Mucosa of stomach (tissue), 1 donor: ENCODE data around the gene IFNB1.

Experiments used
- H3K27me3 ChIP-seq: one replicate; pipeline ENCODE4 v1.7.0; 2013; ENCODE audit warnings: mild to moderate bottlenecking, low read length; ENCODE audit not compliant: control insufficient read depth, insufficient read depth
- H3K36me3 ChIP-seq: one replicate; pipeline ENCODE4 v1.7.0; 2013; ENCODE audit warnings: low read length; ENCODE audit not compliant: control insufficient read depth, insufficient read depth
- H3K4me1 ChIP-seq: one replicate; pipeline ENCODE4 v1.7.0; 2013; ENCODE audit warnings: mild to moderate bottlenecking, low read length; ENCODE audit not compliant: control insufficient read depth, insufficient read depth
- H3K4me3 ChIP-seq: one replicate; pipeline ENCODE4 v1.7.0; 2013; ENCODE audit warnings: low read length
- H3K9ac ChIP-seq: one replicate; pipeline ENCODE4 v1.7.0; 2013; ENCODE audit warnings: mild to moderate bottlenecking, low read length, moderate library complexity
- H3K9me3 ChIP-seq: one replicate; pipeline ENCODE4 v1.7.0; 2013; ENCODE audit warnings: mild to moderate bottlenecking, low read length, moderate library complexity; ENCODE audit not compliant: control insufficient read depth
- donor health status: Pancreatic carcinoma.

Gene IFNB1

DNA sequence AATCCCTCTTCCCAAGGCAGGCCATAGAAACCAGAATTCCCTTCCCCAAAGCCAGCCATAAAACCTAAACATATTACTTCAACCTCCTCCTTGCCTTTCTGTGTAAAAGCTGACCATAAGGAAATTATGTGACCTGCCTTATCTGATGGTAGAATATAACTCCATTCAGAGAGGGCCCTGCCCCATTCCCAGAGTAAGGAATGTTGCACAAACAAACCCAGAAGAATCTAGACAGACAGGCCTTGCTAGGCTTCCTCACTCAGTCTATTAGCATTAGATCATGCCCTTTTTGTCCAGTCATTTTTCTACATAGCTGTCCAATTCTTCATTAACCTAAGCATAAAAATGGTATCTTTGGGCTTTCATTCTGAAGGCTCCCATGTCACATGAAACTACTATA is 17.8 kb upstream of the IFNB1 start:
- peaks cover 9% of the 10 kb centered on the region for H3K4me1 ChIP-seq
- no peak overlapping the region for H3K9ac ChIP-seq
- no peak overlapping the region for H3K4me3 ChIP-seq
- H3K9me3 ChIP-seq = no peaks in the 10 kb centered on the region
- no peaks in the 10 kb centered on the region for H3K27me3 ChIP-seq
- H3K36me3 ChIP-seq = no peaks in the 10 kb centered on the region

DNA sequence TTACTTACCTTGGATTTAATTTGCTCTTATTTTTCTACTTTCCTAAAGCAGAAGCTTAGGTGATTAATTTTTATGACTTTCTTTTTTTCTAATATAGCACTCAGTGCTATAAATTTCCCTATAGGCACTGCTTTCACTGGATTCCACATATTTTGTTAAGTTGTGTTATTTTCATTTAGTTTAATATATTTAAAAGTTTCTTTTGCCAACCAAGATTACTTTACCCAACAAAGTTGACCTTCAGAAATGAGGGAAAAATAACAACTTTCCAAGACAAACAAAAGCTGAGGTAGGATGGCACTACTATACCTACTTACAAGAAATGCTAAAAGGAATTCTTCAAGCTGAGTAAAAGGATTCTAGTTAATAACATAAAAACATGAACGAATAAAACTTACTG is 8.8 kb upstream of the IFNB1 start:
- no peaks in the 10 kb centered on the region for H3K4me1 ChIP-seq

DNA sequence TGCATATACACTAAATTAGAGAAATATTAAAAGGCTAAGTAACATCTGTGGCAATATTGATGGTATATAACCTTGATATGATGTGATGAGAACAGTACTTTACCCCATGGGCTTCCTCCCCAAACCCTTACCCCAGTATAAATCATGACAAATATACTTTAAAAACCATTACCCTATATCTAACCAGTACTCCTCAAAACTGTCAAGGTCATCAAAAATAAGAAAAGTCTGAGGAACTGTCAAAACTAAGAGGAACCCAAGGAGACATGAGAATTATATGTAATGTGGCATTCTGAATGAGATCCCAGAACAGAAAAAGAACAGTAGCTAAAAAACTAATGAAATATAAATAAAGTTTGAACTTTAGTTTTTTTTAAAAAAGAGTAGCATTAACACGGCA is 7.3 kb upstream of the IFNB1 start:
- H3K4me1 ChIP-seq = no peaks in the 10 kb centered on the region
- no peak overlapping the region for H3K9ac ChIP-seq
- H3K4me3 ChIP-seq = no peak overlapping the region
- no peaks in the 10 kb centered on the region for H3K36me3 ChIP-seq
- H3K27me3 ChIP-seq = no peaks in the 10 kb centered on the region
- H3K9me3 ChIP-seq = no peaks in the 10 kb centered on the region

More for the DNA sequence above, 8.8 kb upstream of the IFNB1 start:
- Histone ChIP-seq H3K27me3 (no peaks in the 10 kb centered on the region), H3K9ac (no peak overlapping the region), H3K36me3 (no peaks in the 10 kb centered on the region), H3K9me3 (no peaks in the 10 kb centered on the region), H3K4me3 (no peak overlapping the region)

DNA sequence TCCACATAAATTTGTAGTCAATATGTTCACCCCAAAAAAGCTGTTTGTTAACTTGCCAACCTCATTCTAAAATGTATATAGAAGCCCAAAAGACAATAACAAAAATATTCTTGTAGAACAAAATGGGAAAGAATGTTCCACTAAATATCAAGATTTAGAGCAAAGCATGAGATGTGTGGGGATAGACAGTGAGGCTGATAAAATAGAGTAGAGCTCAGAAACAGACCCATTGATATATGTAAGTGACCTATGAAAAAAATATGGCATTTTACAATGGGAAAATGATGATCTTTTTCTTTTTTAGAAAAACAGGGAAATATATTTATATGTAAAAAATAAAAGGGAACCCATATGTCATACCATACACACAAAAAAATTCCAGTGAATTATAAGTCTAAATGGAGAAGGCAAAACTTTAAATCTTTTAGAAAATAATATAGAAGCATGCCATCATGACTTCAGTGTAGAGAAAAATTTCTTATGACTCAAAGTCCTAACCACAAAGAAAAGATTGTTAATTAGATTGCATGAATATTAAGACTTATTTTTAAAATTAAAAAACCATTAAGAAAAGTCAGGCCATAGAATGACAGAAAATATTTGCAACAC is 6.6 kb upstream of the IFNB1 start:
- H3K4me1 ChIP-seq = no peaks in the 10 kb centered on the region
- no peak overlapping the region for H3K4me3 ChIP-seq
- no peaks in the 10 kb centered on the region for H3K9me3 ChIP-seq
- H3K36me3 ChIP-seq = no peaks in the 10 kb centered on the region
- H3K27me3 ChIP-seq = no peaks in the 10 kb centered on the region
- no peak overlapping the region for H3K9ac ChIP-seq

DNA sequence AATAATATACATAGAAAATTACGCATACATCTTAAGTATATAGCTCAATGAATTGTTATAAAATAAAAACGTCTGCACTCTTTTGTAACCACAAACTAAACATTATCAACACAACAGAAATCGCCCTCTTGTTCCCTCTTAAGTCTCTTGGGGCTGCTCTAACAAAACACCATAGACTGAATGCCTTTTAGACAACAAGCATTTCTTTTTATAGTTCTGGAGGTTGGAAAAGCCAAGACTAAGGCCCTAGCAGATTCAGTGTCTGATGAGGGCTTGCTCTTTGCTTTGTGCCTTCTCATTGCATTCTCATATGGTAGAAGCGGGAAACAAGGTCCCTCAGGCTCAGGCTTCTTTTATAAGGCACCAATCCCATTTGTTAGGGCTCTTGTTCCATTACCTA is 4.9 kb upstream of the IFNB1 start:
- H3K27me3 ChIP-seq = no peaks in the 10 kb centered on the region
- no peak overlapping the region for H3K4me3 ChIP-seq
- H3K9me3 ChIP-seq = no peaks in the 10 kb centered on the region
- no peaks in the 10 kb centered on the region for H3K4me1 ChIP-seq
- H3K9ac ChIP-seq = no peak overlapping the region
- no peaks in the 10 kb centered on the region for H3K36me3 ChIP-seq

DNA sequence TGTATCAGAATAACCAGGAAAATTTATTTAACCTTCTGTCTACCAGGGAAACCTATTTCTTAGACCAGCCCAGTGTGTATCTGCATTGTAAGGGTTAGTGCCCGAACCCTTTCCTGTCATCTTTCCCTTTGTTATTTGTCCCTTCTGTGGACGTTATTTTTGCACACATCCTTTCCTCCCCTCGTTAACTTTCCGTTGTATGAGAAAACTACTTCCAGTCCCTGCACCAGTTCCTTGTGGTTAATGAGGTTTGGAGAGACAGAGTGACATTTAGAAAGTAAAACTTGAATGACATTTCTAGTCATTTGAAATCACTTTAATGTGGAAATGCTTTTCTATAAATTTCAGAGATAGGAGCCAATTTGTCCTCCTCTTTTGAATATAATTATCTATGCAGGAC is 4.3 kb upstream of the IFNB1 start:
- Histone ChIP-seq H3K36me3 (no peaks in the 10 kb centered on the region), H3K4me1 (no peaks in the 10 kb centered on the region), H3K9me3 (no peaks in the 10 kb centered on the region), H3K9ac (no peak overlapping the region), H3K4me3 (no peak overlapping the region), H3K27me3 (no peaks in the 10 kb centered on the region)

DNA sequence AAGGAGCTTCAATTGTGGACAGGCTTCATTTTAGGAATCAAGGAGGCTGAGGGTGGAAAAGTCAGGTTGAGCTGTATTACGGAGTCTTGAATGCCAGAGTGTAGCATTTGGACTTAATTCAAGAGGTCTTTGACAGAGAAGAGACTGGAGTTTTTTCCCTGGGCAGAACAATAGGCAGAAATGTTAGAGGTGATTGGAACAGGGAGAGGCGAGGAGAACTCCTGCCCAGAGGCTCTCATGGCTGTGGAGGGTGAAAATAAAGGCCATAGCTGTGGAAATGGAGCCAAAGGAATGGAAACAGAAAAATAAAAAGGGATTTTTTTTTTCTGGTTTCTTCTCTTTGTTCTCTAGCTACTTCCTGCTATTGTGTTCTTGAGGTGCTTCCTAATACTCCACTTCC is 3.7 kb upstream of the IFNB1 start:
- Histone ChIP-seq H3K36me3 (no peaks in the 10 kb centered on the region), H3K9ac (no peak overlapping the region), H3K9me3 (no peaks in the 10 kb centered on the region), H3K27me3 (no peaks in the 10 kb centered on the region), H3K4me1 (no peaks in the 10 kb centered on the region), H3K4me3 (no peak overlapping the region)

DNA sequence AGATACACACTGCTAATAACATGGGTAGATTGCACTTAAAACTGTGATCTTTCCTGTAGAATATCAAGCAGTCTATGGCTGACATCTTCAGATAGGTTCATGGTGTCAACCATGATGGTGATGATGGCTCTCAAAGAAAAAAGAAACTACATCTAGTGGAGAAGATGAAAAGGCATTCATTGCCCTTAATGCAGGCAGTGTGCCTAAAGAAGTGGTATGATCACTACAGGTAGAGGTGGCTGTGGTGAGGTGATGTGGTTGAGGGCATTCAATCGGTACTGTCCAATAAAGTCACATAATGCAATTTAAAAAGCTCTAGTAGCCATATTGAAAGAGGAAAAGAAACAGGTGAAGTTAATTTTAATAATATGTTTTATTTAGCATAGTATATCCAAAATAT is 3.1 kb upstream of the IFNB1 start:
- no peaks in the 10 kb centered on the region for H3K27me3 ChIP-seq
- no peaks in the 10 kb centered on the region for H3K4me1 ChIP-seq
- H3K9ac ChIP-seq = no peak overlapping the region
- H3K36me3 ChIP-seq = no peaks in the 10 kb centered on the region
- H3K4me3 ChIP-seq = no peak overlapping the region
- no peaks in the 10 kb centered on the region for H3K9me3 ChIP-seq

DNA sequence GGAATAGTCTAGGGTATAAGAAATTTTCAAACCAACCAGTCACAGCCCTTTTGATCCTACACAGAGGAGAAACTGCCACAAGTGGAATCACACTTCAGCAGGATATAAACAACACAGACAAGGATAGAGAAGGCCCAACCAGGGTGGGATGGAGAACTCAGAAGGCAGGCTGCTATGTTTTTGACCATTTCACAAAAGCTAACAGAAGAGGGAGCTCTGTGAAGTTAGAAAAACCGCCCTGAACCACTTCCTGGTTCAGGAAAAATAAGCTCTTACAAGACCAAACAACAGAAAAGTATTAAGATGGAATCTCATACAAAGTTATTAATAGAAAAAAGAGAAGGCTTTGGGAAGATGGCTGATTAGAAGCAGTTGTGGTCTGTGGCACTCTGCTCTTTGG is 960 bp upstream of the IFNB1 start:
- H3K9me3 ChIP-seq = no peaks in the 10 kb centered on the region
- H3K4me3 ChIP-seq = no peak overlapping the region
- no peak overlapping the region for H3K9ac ChIP-seq
- no peaks in the 10 kb centered on the region for H3K4me1 ChIP-seq
- H3K27me3 ChIP-seq = no peaks in the 10 kb centered on the region
- H3K36me3 ChIP-seq = no peaks in the 10 kb centered on the region

DNA sequence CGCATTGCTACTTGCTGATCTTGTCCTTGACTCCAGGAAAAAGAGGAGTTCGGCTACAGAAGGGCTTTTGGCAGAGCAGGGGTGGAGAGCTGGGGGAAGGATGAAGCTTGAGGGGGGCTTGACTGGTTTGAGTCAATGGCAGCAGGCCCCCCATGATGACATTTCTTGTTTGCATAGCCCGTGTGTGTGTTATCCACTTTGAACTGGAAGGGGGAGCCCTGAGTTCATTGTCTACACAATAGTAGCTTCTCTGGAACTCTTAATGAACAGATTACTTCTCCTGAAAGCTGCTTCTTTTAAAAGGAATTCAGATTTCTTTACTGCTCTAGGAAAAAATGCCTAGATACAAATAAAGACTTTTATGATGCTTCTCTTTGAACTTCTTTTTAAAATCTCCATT is 2.3 kb downstream of the IFNB1 start:
- no peaks in the 10 kb centered on the region for H3K4me1 ChIP-seq
- no peak overlapping the region for H3K4me3 ChIP-seq
- no peak overlapping the region for H3K9ac ChIP-seq
- no peaks in the 10 kb centered on the region for H3K9me3 ChIP-seq
- H3K27me3 ChIP-seq = no peaks in the 10 kb centered on the region
- no peaks in the 10 kb centered on the region for H3K36me3 ChIP-seq

DNA sequence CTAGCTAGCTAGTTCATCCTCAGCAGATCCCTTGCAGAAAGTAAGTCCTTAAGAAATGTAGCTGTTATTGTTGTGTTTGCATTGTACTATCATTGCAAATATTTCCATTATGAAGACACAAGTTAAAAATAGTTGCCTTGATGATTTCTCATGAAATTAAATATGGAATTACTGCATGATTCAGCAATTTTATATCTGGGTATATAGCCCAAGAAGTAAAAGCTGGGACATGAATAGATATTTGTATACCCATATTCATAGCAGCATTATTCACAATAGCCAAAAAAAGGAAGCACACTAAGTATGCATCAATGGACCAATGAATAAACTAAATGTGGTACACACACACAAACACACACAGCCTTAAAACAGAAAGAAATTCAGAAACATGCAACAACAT is 6.8 kb downstream of the IFNB1 start:
- Histone ChIP-seq H3K27me3 (no peaks in the 10 kb centered on the region), H3K4me1 (no peaks in the 10 kb centered on the region), H3K36me3 (no peaks in the 10 kb centered on the region), H3K9me3 (no peaks in the 10 kb centered on the region), H3K4me3 (no peak overlapping the region), H3K9ac (no peak overlapping the region)

DNA sequence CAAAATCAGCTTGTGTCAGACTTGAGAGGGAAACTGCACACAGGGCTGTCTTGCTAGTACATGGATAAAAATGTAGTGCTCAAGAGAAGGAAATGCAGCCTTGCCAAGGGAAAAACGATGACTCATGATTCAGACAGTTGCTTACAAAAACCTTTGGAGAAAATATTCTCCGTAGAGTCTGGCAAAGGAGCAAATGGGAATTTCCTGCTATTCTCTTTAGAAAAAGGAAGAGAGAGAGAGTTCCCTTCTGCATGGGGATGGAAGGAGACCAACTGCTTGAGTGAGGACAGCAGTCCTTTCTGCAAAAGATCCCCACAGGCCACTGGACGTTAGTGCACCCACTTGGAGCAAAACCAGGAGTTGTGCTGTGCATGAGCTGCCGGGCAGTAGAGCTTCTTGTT is 7.6 kb downstream of the IFNB1 start:
- peak overlapping the region; percentile 6 for H3K4me3 ChIP-seq
- H3K4me1 ChIP-seq = no peaks in the 10 kb centered on the region
- no peaks in the 10 kb centered on the region for H3K9me3 ChIP-seq
- H3K9ac ChIP-seq = no peak overlapping the region
- H3K36me3 ChIP-seq = no peaks in the 10 kb centered on the region
- no peaks in the 10 kb centered on the region for H3K27me3 ChIP-seq

DNA sequence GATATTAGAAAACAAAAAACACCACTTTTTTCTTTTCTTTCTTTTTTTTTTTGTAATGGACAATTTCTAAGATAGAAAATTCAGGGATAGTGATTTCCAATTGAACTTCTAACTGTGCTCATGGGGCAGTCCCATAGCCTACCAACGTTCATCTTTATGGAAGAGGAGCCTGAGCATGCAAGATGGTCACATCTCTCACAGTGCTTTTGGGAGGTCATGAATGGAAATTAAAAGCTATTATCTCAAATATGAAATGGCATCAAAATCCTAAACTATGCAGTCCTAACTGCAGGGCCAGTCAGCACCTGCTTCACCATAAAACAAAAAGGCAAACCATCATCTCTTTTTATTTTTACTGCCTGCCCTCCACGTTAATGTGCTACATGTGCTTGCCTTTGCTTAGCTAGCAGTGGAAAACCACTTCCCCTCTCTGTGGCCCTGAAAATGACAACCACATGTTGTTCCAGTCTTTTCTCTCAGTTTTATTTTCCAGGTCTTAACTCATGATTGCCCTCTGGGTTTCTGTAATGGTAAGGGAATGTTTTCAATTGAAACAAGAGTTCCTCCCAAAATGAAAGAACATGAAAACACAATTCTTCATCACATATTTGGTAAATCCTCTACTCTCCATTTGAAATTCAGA is 16.7 kb downstream of the IFNB1 start:
- H3K27me3 ChIP-seq = no peaks in the 10 kb centered on the region
- H3K9me3 ChIP-seq = no peaks in the 10 kb centered on the region
- no peaks in the 10 kb centered on the region for H3K4me1 ChIP-seq
- H3K9ac ChIP-seq = no peak overlapping the region
- H3K36me3 ChIP-seq = no peaks in the 10 kb centered on the region
- H3K4me3 ChIP-seq = no peak overlapping the region
